HG03460 (cell line): ENCODE results near the gene ACE.

Experiments
- ATAC-seq: cut with Tn5 transposase; IDR thresholded peaks from one replicate; pipeline ENCODE4 v1.9.1; 2021; ENCODE audit not compliant: unreplicated experiment

The ACE gene

GRCh38 chr17:63514477-63514876, 37.6 kb downstream of the ACE start:
- ATAC-seq: no peak

GRCh38 chr17:63514974-63515373, 38.1 kb downstream of the ACE start:
- no peak for ATAC-seq

GRCh38 chr17:63515426-63515825, 38.6 kb downstream of the ACE start:
- no peak for ATAC-seq

- ATAC-seq: no peak
Observed at GRCh38 chr17:63516910-63517824, 40.3 kb downstream of the ACE start.

- ATAC-seq: no peak
Observed at GRCh38 chr17:63517825-63518534, 41.1 kb downstream of the ACE start.

GRCh38 chr17:63519116-63519881, 42.4 kb downstream of the ACE start:
- no peak for ATAC-seq

GRCh38 chr17:63519972-63520882, 43.4 kb downstream of the ACE start:
- no peak for ATAC-seq

- ATAC-seq: no peak
Observed at GRCh38 chr17:63523253-63523855, 46.5 kb downstream of the ACE start, which contains the start of gene KCNH6. Gene KCNH6, plus strand, starts transcription at chr17:63523358. Its CDS starts 56 bp downstream, at chr17:63523414.

GRCh38 chr17:63524051-63524450, 47.2 kb downstream of the ACE start:
- no peak for ATAC-seq

- no peak for ATAC-seq
Observed at GRCh38 chr17:63525190-63525946, 48.5 kb downstream of the ACE start.

- no peak for ATAC-seq
Observed at GRCh38 chr17:63526861-63527260, 50.0 kb downstream of the ACE start.

GRCh38 chr17:63528183-63528582, 51.3 kb downstream of the ACE start:
- no peak for ATAC-seq

GRCh38 chr17:63529711-63530556, 53.1 kb downstream of the ACE start:
- no peak for ATAC-seq

- ATAC-seq: no peak
Observed at GRCh38 chr17:63530557-63531021, 53.7 kb downstream of the ACE start.

- ATAC-seq: no peak
Observed at GRCh38 chr17:63531022-63531965, 54.4 kb downstream of the ACE start.

- ATAC-seq: no peak
Observed at GRCh38 chr17:63533433-63534077, 56.7 kb downstream of the ACE start.
